Peyer's patch (tissue), 4 donors: ENCODE results near the gene ERG28. TPM values are rescaled to one million over a fixed set of nuclear protein-coding genes. Genes with fewer than 3 reads are reported as not detected.

ENCODE experiments used
- DNase-seq, 3 donors: peaks; one replicate each; pipeline ENCODE4 v3.0.0-alpha.2; 2017 to 2019
- H3K27ac ChIP-seq, 4 donors: fragments of 200-600 bp; sonication (generic); one replicate each; pipeline ENCODE4 v1.5.1; 2016 to 2019
- H3K27me3 ChIP-seq, 2 donors: fragments of 200-600 bp; sonication (generic); one replicate each; pipeline ENCODE4 v1.5.1; 2019
- H3K36me3 ChIP-seq, 3 donors: fragments of 200-600 bp; sonication (generic); one replicate each; pipeline ENCODE4 v1.5.1; 2016 to 2019
- H3K4me1 ChIP-seq, 4 donors: fragments of 200-600 bp; sonication (generic); one replicate each; pipeline ENCODE4 v1.5.1; 2016 to 2019
- H3K4me3 ChIP-seq, 4 donors: fragments of 200-600 bp; sonication (generic); 1 replicate in 3 of 4; 2 replicates in 1 of 4; pipeline ENCODE4 v1.5.1; 2016 to 2019; ENCODE audit warnings: mild to moderate bottlenecking in 1 of 4
- H3K9me3 ChIP-seq, 4 donors: fragments of 200-600 bp; sonication (generic); one replicate each; pipeline ENCODE4 v1.5.1; 2016 to 2019; ENCODE audit warnings: mild to moderate bottlenecking in 1 of 4
- POLR2A ChIP-seq, 2 donors: fragments of 450-650 bp; IDR thresholded peaks; one replicate each; pipeline ENCODE4 v1.5.1; 2017; ENCODE audit warnings: antibody characterized with exemption in 2 of 2, mild to moderate bottlenecking in 2 of 2, moderate library complexity in 2 of 2
- total RNA-seq, 4 donors: library from RNA; depleted of rRNA; stranded (reverse); fragments of >200 nt; gene quantifications; one replicate each; pipeline ENCODE4 v1.1.0, GENCODE V29; 2016
- TF ChIP-seq, protein P1 (sequence below), 6 experiments: fragments of 450-650 bp in 4 of 6; fragments of 200-600 bp in 2 of 6; sonication (generic) in 1 of 6; IDR thresholded peaks; one replicate each; pipeline ENCODE4 v1.5.1; 2017 to 2019; ENCODE audit warnings: antibody characterized with exemption in 6 of 6, mild to moderate bottlenecking in 3 of 6, moderate library complexity in 1 of 6

Gene ERG28
- total RNA-seq, 4 donors from 2014 or later, result 8.6 to 14.9 (median 14.7) TPM; not detected in 1

DNA sequence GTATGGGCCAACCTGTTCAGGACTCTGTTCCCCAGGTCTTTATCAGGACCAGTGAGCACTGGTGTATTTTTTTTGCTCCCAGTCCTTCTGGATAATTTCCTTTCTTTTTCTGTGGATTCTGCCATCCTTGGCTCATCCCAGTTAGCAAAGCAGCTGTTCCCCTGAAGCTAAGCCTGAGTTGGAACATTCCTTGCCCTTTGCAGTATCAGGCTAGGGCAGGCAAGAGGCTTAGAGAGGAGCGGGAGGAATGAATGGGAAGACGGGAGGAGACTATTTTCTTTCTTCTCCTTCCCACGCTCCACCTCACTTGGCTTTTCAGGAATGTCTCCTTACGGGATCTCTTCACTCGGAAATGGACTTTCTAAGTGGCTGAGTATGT lies 29.2 kb downstream of the ERG28 start:
- Histone ChIP-seq H3K4me1 (peaks cover 0 to 5% (median 0%) of the 10 kb centered on the region in 4 donors), H3K27ac (no peak overlapping the region), H3K27me3 (no peaks in the 10 kb centered on the region), H3K4me3 (no peak overlapping the region), H3K9me3 (no peaks in the 10 kb centered on the region), H3K36me3 (peaks cover 0 to 29% (median 0%) of the 10 kb centered on the region in 3 donors)
- no peak for DNase-seq
- TF ChIP-seq, protein P1, sequence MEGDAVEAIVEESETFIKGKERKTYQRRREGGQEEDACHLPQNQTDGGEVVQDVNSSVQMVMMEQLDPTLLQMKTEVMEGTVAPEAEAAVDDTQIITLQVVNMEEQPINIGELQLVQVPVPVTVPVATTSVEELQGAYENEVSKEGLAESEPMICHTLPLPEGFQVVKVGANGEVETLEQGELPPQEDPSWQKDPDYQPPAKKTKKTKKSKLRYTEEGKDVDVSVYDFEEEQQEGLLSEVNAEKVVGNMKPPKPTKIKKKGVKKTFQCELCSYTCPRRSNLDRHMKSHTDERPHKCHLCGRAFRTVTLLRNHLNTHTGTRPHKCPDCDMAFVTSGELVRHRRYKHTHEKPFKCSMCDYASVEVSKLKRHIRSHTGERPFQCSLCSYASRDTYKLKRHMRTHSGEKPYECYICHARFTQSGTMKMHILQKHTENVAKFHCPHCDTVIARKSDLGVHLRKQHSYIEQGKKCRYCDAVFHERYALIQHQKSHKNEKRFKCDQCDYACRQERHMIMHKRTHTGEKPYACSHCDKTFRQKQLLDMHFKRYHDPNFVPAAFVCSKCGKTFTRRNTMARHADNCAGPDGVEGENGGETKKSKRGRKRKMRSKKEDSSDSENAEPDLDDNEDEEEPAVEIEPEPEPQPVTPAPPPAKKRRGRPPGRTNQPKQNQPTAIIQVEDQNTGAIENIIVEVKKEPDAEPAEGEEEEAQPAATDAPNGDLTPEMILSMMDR (IDR thresholded peaks at IDR 0.05), result no peak
- TF ChIP-seq POLR2A (IDR thresholded peaks at IDR 0.05), result no peak

DNA sequence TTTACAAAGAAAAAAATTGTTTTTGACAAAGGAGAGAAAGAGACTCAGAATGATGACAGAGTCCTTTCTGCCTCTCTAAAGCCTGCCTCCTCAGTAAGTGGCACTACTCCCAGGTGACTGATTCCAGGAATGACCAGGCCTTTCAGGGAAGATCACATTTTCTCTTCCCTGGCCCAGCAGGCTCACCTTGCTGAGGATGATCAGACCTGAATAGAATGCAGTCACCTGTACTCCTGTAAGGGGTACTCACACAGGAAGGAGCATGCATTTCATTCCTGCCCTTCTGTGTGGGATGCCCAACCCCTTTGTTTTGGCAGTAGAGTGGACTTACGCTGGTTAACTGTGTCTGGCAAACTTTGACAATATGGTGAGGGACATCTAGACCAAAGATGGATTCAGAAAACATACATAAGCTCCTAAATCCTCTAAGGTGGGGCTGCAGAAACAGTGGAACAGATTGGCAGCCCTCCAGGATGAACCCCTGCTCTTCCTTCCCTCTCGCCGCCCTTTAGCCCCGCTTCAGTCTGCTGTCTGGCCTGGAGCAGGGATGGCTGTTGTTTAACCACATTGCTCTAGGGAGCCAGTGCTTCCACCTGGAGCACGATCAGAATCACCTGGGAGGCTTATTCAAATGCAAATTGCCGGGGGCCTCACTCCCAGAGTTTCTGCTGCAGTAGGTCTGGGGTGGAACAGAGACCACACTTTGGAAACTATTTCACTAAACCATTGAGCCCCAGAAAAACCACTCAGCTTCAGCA lies 29.8 kb downstream of the ERG28 start:
- H3K9me3 ChIP-seq, result no peaks in the 10 kb centered on the region
- no peaks in the 10 kb centered on the region for H3K27me3 ChIP-seq
- peaks cover 0 to 8% (median 0%) of the 10 kb centered on the region in 4 donors for H3K4me1 ChIP-seq
- no peak overlapping the region for H3K27ac ChIP-seq
- TF ChIP-seq, protein P1 (IDR thresholded peaks at IDR 0.05), result no peak
- TF ChIP-seq POLR2A (IDR thresholded peaks at IDR 0.05), result no peak
- H3K36me3 ChIP-seq, result peaks cover 0 to 29% (median 0%) of the 10 kb centered on the region in 3 donors
- H3K4me3 ChIP-seq, result no peak overlapping the region
- DNase-seq, result no peak

DNA sequence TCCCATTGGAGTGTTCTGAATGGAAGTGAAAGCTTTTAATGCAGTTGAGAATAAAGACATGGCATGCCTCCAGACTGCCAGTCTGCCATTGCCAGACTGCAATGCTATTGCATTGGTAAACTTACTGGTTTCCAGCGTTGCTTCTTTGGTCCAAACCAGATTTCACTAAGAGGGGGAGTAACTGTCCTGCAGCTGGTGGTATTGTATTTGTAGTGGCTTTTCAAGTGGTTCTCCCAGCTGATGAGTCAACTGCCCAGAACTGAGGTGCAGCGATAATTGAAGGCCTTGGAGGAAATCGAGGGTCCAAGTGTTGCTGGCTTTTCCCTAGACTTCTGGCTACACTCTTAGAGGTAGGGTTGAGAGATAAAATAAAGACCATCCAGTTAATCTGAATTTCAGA lies 31.9 kb downstream of the ERG28 start:
- H3K4me1 ChIP-seq, result peaks cover 0 to 17% (median 0%) of the 10 kb centered on the region in 4 donors
- H3K36me3 ChIP-seq, result peaks cover 0 to 28% (median 0%) of the 10 kb centered on the region in 3 donors
- no peaks in the 10 kb centered on the region for H3K9me3 ChIP-seq
- no peak for DNase-seq
- no peak overlapping the region for H3K4me3 ChIP-seq
- no peaks in the 10 kb centered on the region for H3K27me3 ChIP-seq
- H3K27ac ChIP-seq, result no peak overlapping the region
- TF ChIP-seq, protein P1 (IDR thresholded peaks at IDR 0.05), result no peak
- no peak for TF ChIP-seq POLR2A (IDR thresholded peaks at IDR 0.05)

DNA sequence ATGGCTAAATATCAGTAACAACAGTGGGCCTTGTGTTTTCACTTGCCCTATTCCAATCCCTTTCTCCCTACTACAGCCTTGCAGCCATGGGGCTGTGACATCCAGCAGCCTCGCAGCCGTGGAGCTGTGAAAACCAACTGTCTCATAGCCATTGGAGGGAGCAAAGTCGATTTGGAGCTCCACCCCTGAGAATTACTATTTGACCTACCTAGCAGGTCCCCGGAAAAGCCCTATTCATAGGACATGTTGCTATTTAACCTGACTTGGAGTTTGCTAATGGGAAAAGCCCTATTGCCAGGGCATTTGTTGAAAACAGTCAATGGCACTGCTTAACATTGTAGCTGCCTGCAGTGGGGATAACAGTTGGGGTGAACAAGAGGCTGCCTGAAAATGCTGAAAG lies 33.3 kb downstream of the ERG28 start:
- DNase-seq, result peak in 1 of 3 donors; percentile 68
- no peaks in the 10 kb centered on the region for H3K9me3 ChIP-seq
- H3K27me3 ChIP-seq, result no peaks in the 10 kb centered on the region
- no peak overlapping the region for H3K4me3 ChIP-seq
- H3K36me3 ChIP-seq, result peaks cover 0 to 22% (median 0%) of the 10 kb centered on the region in 3 donors
- H3K4me1 ChIP-seq, result peaks cover 0 to 19% (median 0%) of the 10 kb centered on the region in 4 donors
- TF ChIP-seq POLR2A (IDR thresholded peaks at IDR 0.05), result no peak
- TF ChIP-seq, protein P1 (IDR thresholded peaks at IDR 0.05), result no peak
- H3K27ac ChIP-seq, result peak overlapping the region in 2 of 4 donors; percentile 39 to 65

DNA sequence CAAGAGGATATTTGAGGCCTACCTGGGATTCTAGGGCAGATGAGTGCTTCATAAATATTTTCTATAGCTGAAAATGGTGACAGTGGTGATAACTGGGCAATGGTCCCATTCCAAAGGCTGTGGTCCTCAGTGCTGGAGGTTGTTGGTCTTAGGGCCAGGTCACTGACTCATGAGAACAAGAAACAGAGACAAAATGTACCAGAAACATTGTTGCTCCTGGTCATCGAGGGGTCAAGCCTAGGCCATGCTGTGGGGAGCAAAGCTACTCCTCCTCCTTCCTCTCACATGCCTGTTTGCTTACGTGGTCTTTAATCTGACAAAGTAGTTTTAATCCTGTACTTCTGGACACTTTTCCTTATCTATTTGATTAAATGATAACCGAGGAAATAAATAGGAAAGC lies 33.8 kb downstream of the ERG28 start:
- Histone ChIP-seq H3K27ac (peak overlapping the region in 2 of 4 donors; percentile 39 to 65), H3K27me3 (no peaks in the 10 kb centered on the region), H3K36me3 (peaks cover 0 to 18% (median 0%) of the 10 kb centered on the region in 3 donors), H3K4me3 (no peak overlapping the region), H3K9me3 (no peaks in the 10 kb centered on the region), H3K4me1 (peaks cover 0 to 19% (median 0%) of the 10 kb centered on the region in 4 donors)
- DNase-seq, result no peak
- TF ChIP-seq POLR2A (IDR thresholded peaks at IDR 0.05), result no peak
- TF ChIP-seq, protein P1 (IDR thresholded peaks at IDR 0.05), result no peak
